DND-41 (cell line): ENCODE data around the gene CPNE4.

ENCODE experiments used
- ATAC-seq: fragments of 200-7000 bp; cut with Tn5 transposase; 3 replicates; pipeline ENCODE4 v1.9.1; 2021; ENCODE audit warnings: low read depth; ENCODE audit not compliant: insufficient read depth
- DNase-seq: peaks from one replicate; pipeline ENCODE4 v3.0.0-alpha.2; 2020
- H2AFZ ChIP-seq: 2 replicates; pipeline ENCODE4 v1.6.0; 2012; ENCODE audit warnings: low read depth, low read length
- H3K27ac ChIP-seq: 2 replicates; pipeline ENCODE4 v1.5.1; 2012; ENCODE audit warnings: low read length, inconsistent platforms
- H3K27me3 ChIP-seq: fragments of 200-600 bp; sonication (generic); 2 replicates; pipeline ENCODE4 v1.6.0; 2012; ENCODE audit warnings: low read length, mild to moderate bottlenecking, inconsistent platforms; ENCODE audit not compliant: insufficient read depth, poor library complexity
- H3K36me3 ChIP-seq: 2 replicates; pipeline ENCODE4 v1.5.1; 2012; ENCODE audit warnings: low read length, inconsistent platforms; ENCODE audit not compliant: insufficient read depth
- H3K4me1 ChIP-seq: 2 replicates; pipeline ENCODE4 v1.5.1; 2012; ENCODE audit warnings: mild to moderate bottlenecking, low read length; ENCODE audit not compliant: insufficient read depth
- H3K4me2 ChIP-seq: 2 replicates; pipeline ENCODE4 v1.6.0; 2012; ENCODE audit warnings: mild to moderate bottlenecking, moderate library complexity, low read length, inconsistent platforms; ENCODE audit not compliant: insufficient read depth
- H3K4me3 ChIP-seq, 2 experiments: fragments of 200-600 bp in 1 of 2; shearing (Covaris generic) in 1 of 2; 2 replicates each; pipeline ENCODE4 v1.5.1; 2012 to 2016; ENCODE audit warnings: inconsistent platforms in 2 of 2, low read length in 2 of 2, mild to moderate bottlenecking in 2 of 2, low read depth in 1 of 2, moderate library complexity in 1 of 2
- H3K79me2 ChIP-seq: 2 replicates; pipeline ENCODE4 v1.6.0; 2012; ENCODE audit warnings: low read length, inconsistent platforms; ENCODE audit not compliant: insufficient read depth
- H3K9ac ChIP-seq: 2 replicates; pipeline ENCODE4 v1.6.0; 2012; ENCODE audit warnings: low read depth, mild to moderate bottlenecking, inconsistent platforms, low read length, moderate library complexity
- H3K9me3 ChIP-seq: 2 replicates; pipeline ENCODE4 v1.5.1; 2012; ENCODE audit warnings: low read length, moderate library complexity, mild to moderate bottlenecking, inconsistent platforms; ENCODE audit not compliant: insufficient read depth, severe bottlenecking
- H4K20me1 ChIP-seq: 2 replicates; pipeline ENCODE4 v1.6.0; 2012; ENCODE audit warnings: low read length; ENCODE audit not compliant: insufficient read depth
- EZH2 ChIP-seq: IDR thresholded peaks from 3 replicates; pipeline ENCODE4 v1.6.1; 2012; ENCODE audit warnings: borderline replicate concordance, low read depth, mild to moderate bottlenecking, moderate library complexity, low read length, inconsistent platforms; ENCODE audit not compliant: severe bottlenecking
- TF ChIP-seq, protein P1 (sequence below): IDR thresholded peaks from 2 replicates; pipeline ENCODE4 v1.5.1; 2012; ENCODE audit warnings: borderline replicate concordance, low read length, moderate library complexity, mild to moderate bottlenecking; ENCODE audit not compliant: poor library complexity, severe bottlenecking; ENCODE audit errors: extremely low read depth

CPNE4 gene

DNA sequence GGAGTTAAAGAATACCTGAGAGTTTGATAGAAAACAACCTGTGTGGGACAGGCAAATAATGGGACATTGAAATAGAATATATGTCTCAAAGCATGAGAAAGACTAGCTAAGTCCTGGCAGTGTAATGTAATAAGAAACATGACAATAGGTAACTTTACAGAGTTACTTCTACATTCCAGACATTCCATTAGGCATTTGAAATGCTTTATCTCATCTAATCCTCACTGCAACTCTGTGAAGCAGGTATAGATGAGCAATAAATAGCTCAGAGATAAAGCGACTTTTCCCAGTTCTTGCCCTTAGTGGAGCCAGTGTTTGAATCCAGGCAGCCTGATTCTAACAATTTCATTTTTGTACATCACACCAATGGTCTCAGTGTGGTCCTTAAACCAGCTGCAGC, 76.8 kb downstream of the CPNE4 start:
- no peaks in the 10 kb centered on the region for H3K36me3 ChIP-seq
- no peak overlapping the region for H3K27ac ChIP-seq
- H3K27me3 ChIP-seq = peaks cover 3% of the 10 kb centered on the region
- TF ChIP-seq, protein P1, sequence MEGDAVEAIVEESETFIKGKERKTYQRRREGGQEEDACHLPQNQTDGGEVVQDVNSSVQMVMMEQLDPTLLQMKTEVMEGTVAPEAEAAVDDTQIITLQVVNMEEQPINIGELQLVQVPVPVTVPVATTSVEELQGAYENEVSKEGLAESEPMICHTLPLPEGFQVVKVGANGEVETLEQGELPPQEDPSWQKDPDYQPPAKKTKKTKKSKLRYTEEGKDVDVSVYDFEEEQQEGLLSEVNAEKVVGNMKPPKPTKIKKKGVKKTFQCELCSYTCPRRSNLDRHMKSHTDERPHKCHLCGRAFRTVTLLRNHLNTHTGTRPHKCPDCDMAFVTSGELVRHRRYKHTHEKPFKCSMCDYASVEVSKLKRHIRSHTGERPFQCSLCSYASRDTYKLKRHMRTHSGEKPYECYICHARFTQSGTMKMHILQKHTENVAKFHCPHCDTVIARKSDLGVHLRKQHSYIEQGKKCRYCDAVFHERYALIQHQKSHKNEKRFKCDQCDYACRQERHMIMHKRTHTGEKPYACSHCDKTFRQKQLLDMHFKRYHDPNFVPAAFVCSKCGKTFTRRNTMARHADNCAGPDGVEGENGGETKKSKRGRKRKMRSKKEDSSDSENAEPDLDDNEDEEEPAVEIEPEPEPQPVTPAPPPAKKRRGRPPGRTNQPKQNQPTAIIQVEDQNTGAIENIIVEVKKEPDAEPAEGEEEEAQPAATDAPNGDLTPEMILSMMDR = no peak
- no peak for TF ChIP-seq EZH2
- no peak overlapping the region for H3K4me3 ChIP-seq
- ATAC-seq = no peak
- DNase-seq = no peak
- no peaks in the 10 kb centered on the region for H3K79me2 ChIP-seq
- H3K4me1 ChIP-seq = no peaks in the 10 kb centered on the region
- H3K9ac ChIP-seq = no peak overlapping the region
- no peak overlapping the region for H2AFZ ChIP-seq
- H3K9me3 ChIP-seq = no peaks in the 10 kb centered on the region
- H3K4me2 ChIP-seq = no peak overlapping the region
- no peaks in the 10 kb centered on the region for H4K20me1 ChIP-seq

DNA sequence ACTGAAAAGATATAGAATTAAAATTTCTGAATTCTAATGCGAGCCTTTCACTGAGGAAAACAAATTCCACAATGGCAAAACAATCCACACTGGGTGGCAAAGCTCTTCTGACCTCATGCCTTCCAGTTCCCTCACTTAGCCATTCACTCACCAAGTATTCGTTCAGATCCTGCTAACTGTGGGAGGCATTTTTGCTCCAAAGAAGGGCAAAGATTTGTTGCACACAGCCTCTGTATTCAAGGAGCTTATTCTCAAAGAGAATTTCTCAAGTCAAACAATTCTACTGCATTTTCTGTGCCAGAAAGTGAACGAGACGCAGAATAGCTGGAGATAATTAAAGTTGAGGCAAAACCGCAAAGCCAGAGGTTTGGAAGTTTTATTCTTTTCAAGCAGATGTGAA, 77.3 kb downstream of the CPNE4 start:
- H3K27ac ChIP-seq = no peak overlapping the region

DNA sequence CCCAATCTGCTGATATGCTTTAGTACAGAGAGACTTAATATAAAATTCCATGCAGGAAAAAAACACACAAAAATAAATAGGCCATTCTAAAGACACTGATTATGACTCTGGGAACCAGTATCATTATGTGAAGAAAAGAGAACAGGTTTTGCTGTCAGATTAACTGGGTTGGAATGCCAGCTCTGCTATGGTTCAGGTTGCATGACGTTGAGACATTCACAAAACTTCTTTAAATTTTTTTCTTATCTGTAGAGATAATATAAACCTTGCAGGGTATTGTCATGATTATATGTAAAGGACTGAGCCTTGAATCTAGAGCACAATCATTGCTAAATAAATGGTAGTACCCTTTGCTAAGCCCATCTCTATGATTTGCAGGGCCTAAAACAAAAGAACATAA, 86.0 kb downstream of the CPNE4 start:
- ATAC-seq (no peak), DNase-seq (no peak)
- H3K36me3 ChIP-seq = no peaks in the 10 kb centered on the region
- TF ChIP-seq EZH2 = no peak
- TF ChIP-seq, protein P1 = no peak
- no peaks in the 10 kb centered on the region for H4K20me1 ChIP-seq
- no peak overlapping the region for H2AFZ ChIP-seq
- no peak overlapping the region for H3K4me2 ChIP-seq
- no peaks in the 10 kb centered on the region for H3K4me1 ChIP-seq
- no peaks in the 10 kb centered on the region for H3K9me3 ChIP-seq
- H3K9ac ChIP-seq = no peak overlapping the region
- H3K4me3 ChIP-seq = no peak overlapping the region
- no peaks in the 10 kb centered on the region for H3K79me2 ChIP-seq
- no peak overlapping the region for H3K27ac ChIP-seq
- no peaks in the 10 kb centered on the region for H3K27me3 ChIP-seq

More for the DNA sequence above, 77.3 kb downstream of the CPNE4 start:
- no peaks in the 10 kb centered on the region for H3K4me1 ChIP-seq
- no peak overlapping the region for H3K4me2 ChIP-seq
- H3K4me3 ChIP-seq = no peak overlapping the region
- TF ChIP-seq, protein P1 = no peak
- no peak for TF ChIP-seq EZH2
- no peaks in the 10 kb centered on the region for H3K9me3 ChIP-seq
- H3K9ac ChIP-seq = no peak overlapping the region
- H3K27me3 ChIP-seq = peaks cover 3% of the 10 kb centered on the region
- H2AFZ ChIP-seq = no peak overlapping the region
- H3K36me3 ChIP-seq = no peaks in the 10 kb centered on the region
- no peak for ATAC-seq
- no peaks in the 10 kb centered on the region for H3K79me2 ChIP-seq
- no peak for DNase-seq
- no peaks in the 10 kb centered on the region for H4K20me1 ChIP-seq

DNA sequence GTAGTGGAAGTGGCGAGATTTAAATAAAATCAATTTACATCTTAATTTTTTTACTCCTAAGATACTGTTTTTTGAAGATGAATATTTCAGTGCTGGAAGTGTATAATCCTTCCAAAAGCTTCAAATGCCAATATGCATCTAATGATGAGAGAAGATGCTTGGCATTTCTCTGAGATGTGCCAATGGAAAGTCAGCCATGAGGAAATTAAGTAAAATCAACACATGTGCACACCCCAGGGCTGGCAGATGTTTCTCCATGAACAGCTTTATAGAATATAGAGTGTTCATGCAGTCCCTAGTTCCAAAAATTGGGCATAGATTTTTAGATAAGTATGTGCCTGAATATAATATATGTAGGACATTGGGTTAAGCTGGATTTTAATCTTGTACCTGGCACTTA, 90.1 kb downstream of the CPNE4 start:
- Histone ChIP-seq H4K20me1 (no peaks in the 10 kb centered on the region), H3K4me2 (no peak overlapping the region), H2AFZ (no peak overlapping the region), H3K4me3 (no peak overlapping the region), H3K9me3 (no peaks in the 10 kb centered on the region), H3K4me1 (no peaks in the 10 kb centered on the region), H3K36me3 (no peaks in the 10 kb centered on the region), H3K9ac (no peak overlapping the region), H3K79me2 (no peaks in the 10 kb centered on the region), H3K27ac (no peak overlapping the region), H3K27me3 (no peaks in the 10 kb centered on the region)
- TF ChIP-seq, protein P1 = no peak
- TF ChIP-seq EZH2 = no peak
- DNase-seq (no peak), ATAC-seq (no peak)
